ENCODE results near the gene GARRE1.

- no peak for TF ChIP-seq CTCF (IDR thresholded peaks at IDR 0.05)
- TF ChIP-seq POLR2A (IDR thresholded peaks at IDR 0.05): no peak
- no peak for TF ChIP-seq POLR2AphosphoS5 (IDR thresholded peaks at IDR 0.05)
Measured at GRCh38 chr19:34274284-34274826, 20.0 kb downstream of the GARRE1 start.

Data from stomach (tissue), 4 donors.